HG03103 (cell line): ENCODE data around the gene COMMD2.

ENCODE experiments used
- ATAC-seq: cut with Tn5 transposase; IDR thresholded peaks from one replicate; pipeline ENCODE4 v1.9.1; 2021; ENCODE audit warnings: low read depth; ENCODE audit not compliant: unreplicated experiment

The COMMD2 gene

GRCh38 chr3:149752051-149752787 is at the start of gene COMMD2:
TSS of gene COMMD2 (minus strand) at chr3:149752489. CDS start at chr3:149752444, 45 bp downstream.
- peak; percentile 99 for ATAC-seq

- ATAC-seq: no peak
Observed at GRCh38 chr3:149801639-149802038, 49.4 kb upstream of the COMMD2 start.

GRCh38 chr3:149801195-149801594 is 48.9 kb upstream of the COMMD2 start:
- ATAC-seq: no peak

GRCh38 chr3:149800693-149801092 is 48.4 kb upstream of the COMMD2 start:
- ATAC-seq: no peak

GRCh38 chr3:149796026-149796425 is 43.7 kb upstream of the COMMD2 start:
- no peak for ATAC-seq

GRCh38 chr3:149792452-149793270 is 40.4 kb upstream of the COMMD2 start, which contains the start of gene ANKUB1:
TSS of gene ANKUB1 (minus strand) at chr3:149792554. CDS start at chr3:149792366, 188 bp downstream.
- ATAC-seq: no peak

GRCh38 chr3:149790698-149791097 is 38.4 kb upstream of the COMMD2 start:
- ATAC-seq: no peak

- ATAC-seq: no peak
Observed at GRCh38 chr3:149790268-149790667, 38.0 kb upstream of the COMMD2 start.

- no peak for ATAC-seq
Observed at GRCh38 chr3:149784064-149784704, 31.9 kb upstream of the COMMD2 start.

GRCh38 chr3:149783576-149783975 is 31.3 kb upstream of the COMMD2 start:
- ATAC-seq: no peak

GRCh38 chr3:149781741-149782140 is 29.5 kb upstream of the COMMD2 start:
- no peak for ATAC-seq

GRCh38 chr3:149781211-149781610 is 28.9 kb upstream of the COMMD2 start:
- ATAC-seq: no peak

GRCh38 chr3:149777414-149778214 is 25.3 kb upstream of the COMMD2 start:
- no peak for ATAC-seq

GRCh38 chr3:149776170-149776569 is 23.9 kb upstream of the COMMD2 start:
- no peak for ATAC-seq

- no peak for ATAC-seq
Observed at GRCh38 chr3:149772861-149773260, 20.6 kb upstream of the COMMD2 start.

- ATAC-seq: no peak
Observed at GRCh38 chr3:149771652-149772271, 19.5 kb upstream of the COMMD2 start.

- no peak for ATAC-seq
Observed at GRCh38 chr3:149770246-149770645, 18.0 kb upstream of the COMMD2 start.

- ATAC-seq: no peak
Observed at GRCh38 chr3:149768704-149769103, 16.4 kb upstream of the COMMD2 start.

GRCh38 chr3:149767720-149768119 is 15.4 kb upstream of the COMMD2 start:
- no peak for ATAC-seq

- ATAC-seq: no peak
Observed at GRCh38 chr3:149765762-149766334, 13.6 kb upstream of the COMMD2 start.
